GM18520 (cell line): ENCODE measurements around the gene ANKRD63.

Experiments
- ATAC-seq: cut with Tn5 transposase; IDR thresholded peaks from one replicate; pipeline ENCODE4 v1.9.1; 2021; ENCODE audit not compliant: unreplicated experiment

The ANKRD63 gene

GRCh38 chr15:40243126-40243810 is 39.6 kb downstream of the ANKRD63 start:
- no peak for ATAC-seq

DNA sequence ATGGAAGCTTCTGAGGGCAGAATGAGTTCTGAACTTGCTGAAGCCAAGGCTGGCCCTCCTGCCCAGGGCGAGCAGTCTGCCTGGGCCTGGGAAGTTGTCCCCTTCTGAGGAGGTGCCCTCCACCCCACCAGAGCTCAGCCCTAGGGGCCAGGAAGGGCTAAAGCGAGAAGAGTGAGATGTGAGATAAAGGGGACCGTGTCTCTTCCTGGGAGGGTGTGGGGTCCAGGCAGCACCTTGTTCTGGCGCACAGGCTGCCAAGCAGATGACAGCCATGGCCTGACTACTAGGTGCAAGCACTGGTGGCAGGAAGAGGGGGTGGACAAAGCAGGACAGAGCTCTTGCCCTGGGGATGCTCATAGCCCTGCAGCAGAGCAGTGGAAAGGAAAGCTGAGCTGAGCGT is 40.3 kb downstream of the ANKRD63 start:
- no peak for ATAC-seq

GRCh38 chr15:40242213-40242599 is 40.7 kb downstream of the ANKRD63 start:
- ATAC-seq: no peak

GRCh38 chr15:40241269-40242212 is 41.3 kb downstream of the ANKRD63 start:
- no peak for ATAC-seq

DNA sequence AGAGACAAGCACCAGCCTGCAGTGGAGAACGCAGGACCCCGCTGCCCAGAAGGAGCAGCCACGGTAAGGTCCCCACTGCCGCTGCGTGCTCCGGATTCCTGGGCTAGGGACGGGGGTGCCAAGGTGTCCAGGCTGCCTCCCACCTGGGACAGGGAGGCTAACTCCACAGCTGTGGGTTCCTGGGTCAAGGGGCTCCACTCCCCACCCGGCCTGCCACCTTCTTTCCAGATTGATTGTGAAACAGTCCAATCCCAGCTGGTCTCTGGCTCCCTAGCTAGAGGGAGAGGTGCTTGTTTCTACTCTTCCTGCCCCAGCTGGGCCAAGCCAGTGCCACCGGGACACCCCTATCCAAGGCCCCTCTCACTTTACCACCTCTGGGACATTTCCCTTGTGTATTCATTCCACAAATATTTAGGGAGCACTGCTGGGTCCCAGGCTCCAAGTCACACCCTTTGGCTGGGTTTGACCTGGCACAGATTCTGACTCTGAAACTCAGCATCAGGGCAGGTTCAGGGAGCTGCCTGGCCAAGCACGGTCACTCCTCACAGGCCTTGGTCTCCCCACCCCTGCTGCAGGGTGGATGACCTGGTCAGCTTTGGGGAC is 42.1 kb downstream of the ANKRD63 start:
- ATAC-seq: no peak

DNA sequence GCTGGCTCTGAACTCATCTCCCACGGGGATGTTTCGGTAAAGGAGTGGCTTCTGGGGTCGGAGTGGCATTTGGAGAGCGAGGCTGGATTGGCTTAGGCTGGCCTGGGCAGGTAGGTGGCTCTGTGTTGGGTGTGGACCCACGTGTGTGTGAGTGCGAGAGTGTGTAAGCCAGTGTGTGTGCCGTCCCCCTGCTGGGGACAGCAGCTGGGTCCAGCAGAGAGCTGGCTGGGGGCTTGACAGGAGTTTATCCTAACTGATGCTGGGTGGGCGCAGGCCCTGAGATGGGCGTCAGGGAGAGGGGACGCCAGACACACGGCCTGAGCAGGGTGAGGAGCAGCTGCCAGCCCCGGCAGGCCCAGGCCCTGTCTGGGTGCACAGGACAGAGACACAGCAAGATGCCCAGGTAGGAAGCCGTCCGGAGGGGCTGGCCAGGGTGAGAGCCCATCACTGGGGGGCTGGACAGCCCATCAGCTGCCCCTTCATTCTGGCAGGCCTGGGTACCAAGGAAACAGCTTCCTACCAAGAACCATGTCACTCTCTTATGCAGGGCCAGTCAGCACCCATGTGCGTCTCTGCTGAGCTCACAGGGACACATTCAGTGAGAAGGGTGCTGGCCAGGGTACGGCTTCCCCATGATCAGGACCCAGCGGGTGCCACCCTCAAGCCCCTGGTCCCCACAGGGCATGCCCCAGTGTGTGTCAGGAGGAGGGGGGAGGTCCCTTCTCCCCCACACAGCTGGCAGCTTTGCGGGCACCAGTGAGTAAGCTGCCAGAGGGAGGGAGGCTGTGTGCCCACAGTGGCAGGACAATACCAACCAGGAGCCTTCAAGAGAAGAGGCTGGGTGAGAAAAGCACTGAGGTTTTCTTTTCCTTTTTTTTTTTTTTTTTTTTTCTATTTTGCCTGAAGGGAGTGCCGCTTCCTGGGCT is 42.9 kb downstream of the ANKRD63 start:
- ATAC-seq: no peak

DNA sequence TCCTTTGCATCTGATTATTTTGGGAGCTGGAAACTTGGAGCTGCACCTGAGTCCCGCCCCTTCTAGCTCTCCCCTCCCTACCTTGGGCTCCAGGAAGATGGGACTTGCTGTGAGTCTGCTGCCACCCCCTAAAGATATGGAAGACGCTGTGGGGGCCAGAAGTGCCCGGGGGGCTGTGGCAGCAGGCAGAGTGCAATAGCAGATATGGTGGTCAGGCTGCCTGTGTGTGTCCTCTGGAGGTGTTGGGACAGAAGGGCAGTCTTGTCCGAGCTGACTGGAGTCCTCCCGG is 43.5 kb downstream of the ANKRD63 start:
- ATAC-seq: no peak

GRCh38 chr15:40238532-40239403 is 44.1 kb downstream of the ANKRD63 start, which contains the start of gene PAK6:
Gene PAK6, plus strand, starts transcription at chr15:40239063. Its CDS starts 25,723 bp downstream, at chr15:40264786.
- ATAC-seq: no peak

- no peak for ATAC-seq
Observed at GRCh38 chr15:40235201-40235885, 47.5 kb downstream of the ANKRD63 start.

DNA sequence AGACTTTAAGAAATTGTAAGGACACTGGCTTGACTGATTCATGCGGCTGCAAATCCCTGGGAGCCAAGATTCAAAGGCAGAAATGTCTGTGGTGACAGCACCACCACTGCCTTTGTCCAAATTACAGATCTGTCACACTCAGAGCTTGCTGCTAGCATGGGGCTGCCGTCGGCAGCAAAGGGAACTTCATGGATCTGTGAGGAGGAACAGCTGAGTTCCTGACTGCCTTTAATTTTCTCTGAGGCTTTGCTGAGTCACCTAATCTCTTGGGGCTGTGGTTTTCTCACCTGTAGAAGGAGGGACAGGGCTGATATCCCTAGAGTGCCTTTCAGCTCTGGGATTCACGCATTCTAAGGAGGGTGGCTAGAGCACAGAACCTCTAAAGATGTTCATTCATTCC is 48.1 kb downstream of the ANKRD63 start:
- no peak for ATAC-seq

DNA sequence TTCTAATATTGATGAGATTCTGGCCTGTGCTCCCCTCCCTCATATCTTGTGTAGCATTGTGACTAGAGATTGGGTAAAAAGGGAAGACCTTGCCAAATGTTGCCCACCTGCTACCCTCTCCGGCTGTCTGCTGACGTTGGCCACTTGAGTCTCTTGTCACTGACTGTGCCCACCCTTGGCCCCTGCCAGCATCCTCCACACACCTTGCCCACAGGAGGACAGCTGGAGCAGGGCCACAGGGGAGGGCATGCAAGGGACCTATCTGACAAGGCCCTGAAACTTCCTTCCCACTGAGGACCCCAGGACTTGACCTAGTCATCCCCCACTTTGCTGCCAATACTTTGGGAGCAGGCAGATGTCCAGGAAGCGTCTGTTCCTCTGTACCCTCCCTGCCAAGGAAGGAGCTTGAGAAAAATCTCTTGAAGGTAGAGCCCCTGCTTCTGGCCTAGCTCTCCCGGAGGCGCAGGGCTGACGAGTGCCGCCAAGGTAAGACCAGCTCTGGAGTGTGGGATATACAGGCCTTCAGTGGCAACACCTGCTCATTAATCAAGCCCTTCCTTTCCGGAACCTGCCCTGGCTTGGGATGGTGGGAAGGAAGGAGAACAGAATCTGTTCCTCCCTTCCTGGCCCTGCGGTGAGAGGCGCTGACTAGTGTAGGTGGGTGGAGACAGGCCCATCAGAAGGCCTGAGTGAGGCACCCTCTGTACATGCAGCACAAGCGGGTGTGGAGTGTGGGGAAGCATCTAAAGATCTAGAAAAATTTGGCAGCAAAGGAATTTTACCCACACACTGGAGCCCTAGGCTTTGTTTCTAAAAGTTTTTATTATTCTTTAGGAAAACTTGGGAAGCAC is 48.9 kb downstream of the ANKRD63 start:
- no peak for ATAC-seq

- no peak for ATAC-seq
Observed at GRCh38 chr15:40232625-40233070, 50.2 kb downstream of the ANKRD63 start.
